Measurements from ENCODE around the gene PSEN2.
"Not testable (repeated sequence)": the region's sequence is repeated elsewhere in the genome, so short reads cannot be mapped to it uniquely, and the experiment has no call there.

The PSEN2 gene

DNA sequence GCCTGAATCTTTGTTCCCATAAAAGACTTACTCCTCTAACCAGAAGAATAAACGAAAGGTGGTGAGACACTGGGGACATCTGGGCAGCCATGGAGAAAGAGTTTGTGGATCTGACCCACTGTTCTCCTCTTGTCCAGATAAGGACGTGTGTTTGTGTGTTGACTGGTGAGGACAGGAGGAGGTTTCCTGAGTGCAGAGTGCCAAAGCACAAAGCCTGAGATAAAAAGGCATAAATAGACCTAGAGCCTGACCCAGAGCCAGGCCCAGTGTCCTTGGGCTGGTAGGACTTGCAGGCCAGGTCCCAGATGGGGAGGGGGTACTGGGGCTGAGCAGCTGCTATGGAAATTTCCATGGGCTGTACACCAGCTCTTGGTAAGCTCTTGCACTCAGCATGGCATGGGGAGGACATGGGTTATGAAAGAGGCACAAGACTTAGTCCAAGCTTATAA lies 50.1 kb downstream of the PSEN2 start:
- no peak for DNase-seq

DNA sequence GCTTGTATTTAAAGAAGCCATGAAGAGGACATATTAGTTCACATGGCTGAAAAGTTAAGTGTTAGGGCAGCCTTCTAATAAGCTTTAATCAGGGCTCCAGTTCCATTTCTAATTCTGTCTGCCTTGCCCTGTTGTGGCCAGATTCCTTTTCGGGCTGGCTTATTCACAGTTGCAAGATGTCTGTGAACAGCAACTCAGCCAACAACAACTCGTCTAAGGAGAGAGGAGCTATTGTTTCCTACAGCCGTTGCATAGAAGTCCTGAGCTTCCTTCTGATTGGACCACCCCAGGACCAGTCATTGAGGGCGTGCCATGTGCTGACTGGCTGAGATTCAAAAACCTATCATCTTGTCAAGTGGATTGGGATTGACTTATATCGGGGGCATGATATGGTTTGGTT lies 51.1 kb downstream of the PSEN2 start:
- DNase-seq: no peak

DNA sequence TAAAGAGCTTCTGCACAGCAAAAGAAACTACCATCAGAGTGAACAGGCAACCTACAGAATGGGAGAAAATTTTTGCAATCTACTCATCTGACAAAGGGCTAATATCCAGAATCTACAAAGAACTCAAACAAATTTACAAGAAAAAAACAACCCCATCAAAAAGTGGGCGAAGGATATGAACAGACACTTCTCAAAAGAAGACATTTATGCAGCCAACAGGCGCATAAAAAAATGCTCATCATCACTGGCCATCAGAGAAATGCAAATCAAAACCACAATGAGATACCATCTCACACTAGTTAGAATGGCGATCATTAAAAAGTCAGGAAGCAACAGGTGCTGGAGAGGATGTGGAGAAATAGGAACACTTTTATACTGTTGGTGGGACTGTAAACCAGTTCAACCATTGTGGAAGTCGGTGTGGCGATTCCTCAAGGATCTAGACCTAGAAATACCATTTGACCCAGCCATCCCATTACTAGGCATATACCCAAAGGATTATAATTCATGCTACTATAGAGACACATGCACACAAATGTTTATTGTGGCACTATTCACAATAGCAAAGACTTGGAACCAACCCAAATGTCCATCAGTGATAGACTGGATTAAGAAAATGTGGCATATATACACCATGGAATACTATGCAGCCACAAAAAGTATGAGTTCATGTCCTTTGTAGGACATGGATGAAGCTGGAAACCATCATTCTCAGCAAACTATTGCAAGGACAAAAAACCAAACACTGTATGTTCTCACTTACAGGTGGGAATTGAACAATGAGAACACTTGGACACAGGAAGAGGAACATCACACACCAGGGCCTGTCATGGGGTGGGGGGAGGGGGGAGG lies 59.1 kb downstream of the PSEN2 start:
- not testable (repeated sequence) for DNase-seq

DNA sequence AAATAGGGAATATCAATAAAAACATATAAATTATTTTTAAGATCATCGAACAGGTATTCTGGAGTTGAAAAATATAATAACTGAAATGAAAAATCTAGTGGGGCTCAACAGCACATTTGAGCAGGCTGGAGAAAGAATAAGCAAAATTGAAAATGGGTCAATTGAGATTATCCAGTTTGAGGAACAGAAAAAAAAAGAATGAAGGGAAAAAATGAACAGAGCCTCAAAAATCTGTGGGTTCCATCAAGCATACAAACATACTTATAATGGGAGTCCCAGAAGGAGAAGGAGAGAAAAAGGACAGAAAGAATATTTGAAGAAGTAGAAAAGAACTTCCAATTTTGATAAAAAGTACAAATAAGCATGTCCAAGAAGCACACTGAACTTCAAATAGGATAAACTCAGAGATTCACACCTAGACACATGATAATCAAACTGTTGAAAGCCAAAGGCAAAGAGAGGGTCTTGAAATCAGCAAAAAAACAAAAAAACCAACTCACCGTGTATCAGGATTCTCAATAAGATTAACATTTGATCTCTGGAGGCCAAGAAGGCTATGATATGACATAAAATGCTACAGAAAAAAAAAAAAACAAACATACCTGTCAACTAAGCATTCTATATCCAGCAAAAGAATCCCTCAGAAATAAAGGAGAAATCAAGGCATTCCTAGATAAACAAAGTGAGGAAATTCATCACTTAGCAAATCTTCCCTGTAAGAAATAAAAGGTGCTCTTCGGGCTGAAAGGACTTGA lies 64.2 kb downstream of the PSEN2 start:
- DNase-seq: no peak

DNA sequence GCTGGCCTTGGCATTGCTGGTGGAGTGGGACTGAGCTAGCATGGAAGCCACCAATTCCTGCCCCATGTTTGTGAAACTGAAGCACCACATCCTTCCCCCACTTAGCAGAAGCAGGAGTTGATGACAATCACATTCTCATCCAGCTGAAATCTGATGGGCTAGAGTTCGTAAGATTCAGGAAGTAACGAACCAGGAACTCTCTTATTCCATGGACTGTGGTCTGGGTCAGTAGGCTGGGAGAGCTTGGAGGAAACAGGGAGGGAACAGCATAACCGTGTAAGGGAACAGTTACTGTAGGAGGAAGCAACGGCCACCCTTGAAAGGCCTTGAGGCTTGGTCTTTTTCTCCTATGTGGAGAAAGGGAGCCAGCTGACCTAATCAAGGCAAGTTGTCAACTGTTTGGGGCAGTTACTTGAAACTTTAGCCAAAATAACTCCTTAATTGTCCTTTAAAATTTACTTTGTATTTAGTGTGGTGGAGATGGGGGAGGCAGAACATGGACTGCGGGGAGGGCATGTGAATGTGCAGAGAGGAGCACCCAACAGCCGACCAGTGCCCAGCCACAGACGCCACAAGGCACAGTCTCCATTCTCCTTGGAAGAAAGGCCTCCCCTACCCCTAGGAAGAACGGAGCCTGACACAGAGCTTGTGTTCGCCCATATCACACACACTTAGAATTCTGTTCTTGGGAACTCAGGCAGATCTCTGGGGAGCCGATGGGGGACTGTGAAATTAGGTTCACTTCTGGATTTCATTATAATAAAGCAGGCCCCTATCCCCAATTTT lies 67.7 kb downstream of the PSEN2 start:
- DNase-seq: peak in 2 of 3 experiments; percentile 16 to 40

DNA sequence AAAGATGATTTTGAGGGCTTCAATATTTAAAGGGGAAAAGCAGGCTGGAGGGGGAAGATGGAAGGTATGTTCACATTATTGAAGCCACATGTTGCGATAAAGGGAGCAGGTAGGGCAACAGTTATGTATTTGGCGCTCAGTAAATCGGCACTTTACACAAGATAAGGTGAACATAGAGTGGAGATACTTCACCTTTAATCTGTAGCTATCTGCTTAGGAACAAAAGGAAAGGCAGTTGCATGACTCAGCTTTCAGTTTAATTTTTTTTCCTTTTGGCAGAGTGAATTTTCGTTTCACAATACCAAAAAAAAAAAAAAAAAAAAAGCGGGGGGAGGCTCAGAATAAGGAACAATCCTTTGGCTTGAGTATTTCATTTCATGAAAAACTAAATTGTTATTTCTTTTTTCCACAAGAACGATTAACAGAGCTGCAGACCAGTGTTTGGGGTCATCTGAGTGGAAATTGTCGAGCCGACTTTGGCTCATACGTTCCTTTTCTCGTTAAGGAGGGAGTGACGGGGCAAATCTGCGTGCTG lies 68.6 kb downstream of the PSEN2 start:
- DNase-seq: peak in 2 of 3 experiments; percentile 42 to 75

DNA sequence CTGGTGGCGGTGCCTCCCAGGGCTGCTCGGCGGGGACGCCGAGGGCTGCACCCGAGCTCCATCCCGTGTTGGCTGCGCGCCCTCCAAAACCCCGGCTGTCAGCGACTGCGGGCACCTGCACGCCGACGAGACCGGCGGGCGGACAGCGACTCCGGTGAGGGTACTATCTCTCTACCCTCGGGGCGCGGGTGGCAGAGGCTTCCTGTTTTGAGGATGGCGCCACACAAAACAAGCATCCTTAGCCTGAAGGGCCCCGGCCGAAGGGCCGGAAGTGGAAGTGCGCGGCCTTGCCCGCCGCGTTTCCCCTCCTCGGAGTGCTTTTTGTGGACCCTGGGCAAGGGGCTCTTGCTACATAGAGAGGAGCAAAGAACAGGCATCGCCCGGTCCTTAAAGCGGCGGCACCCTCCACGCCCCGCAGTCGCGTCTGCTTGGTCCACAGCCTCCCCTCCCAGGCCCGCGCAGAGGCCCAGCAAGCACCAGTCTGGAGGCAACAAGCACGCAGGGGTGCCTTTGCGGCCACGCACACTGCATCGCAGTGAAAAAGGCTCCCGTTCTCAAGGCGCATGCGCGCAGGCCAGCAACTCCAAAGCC lies 69.1 kb downstream of the PSEN2 start:
- peak; percentile 64 to 97 (median 97) for DNase-seq

DNA sequence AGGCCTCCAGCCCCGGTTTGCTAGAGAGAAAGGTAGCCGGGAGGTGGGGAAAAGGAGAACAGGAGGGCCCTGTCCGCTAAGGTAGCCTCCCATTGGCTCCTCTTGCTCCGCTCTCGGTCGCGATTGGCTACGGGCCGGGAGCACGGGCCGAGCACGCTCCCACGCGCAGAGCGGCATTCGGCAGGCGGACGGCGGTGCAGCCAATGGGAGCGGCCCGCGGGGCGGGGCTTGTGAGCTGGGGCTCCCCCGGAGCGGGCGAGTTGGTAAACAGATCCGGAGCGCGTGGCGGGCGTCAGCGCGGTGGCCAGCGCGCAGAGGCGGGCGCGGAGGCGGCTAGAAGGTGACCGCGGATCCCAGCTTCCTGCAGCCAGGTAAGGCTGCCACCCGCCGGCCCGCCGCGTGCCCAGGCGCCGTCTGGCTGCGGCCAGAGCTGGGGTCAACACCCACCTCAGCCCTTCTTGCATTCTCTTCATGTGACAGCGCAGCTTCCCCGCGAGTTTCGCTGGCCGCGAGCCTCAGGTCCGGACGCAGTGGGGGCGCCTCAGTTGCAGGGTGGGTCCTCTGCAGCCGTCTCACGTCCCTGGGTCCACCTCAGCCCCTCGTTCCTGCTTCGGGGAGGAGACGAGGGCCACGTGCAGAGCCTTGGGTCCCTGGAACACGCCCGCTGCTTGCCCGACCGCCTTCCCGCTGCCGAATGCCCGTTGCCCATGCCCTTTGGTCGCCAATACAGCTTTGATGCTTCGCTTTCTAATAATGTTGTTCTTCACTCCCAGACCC lies 69.8 kb downstream of the PSEN2 start, which contains the start of gene COQ8A:
Gene COQ8A (plus strand): TSS at position 266 of the 777 bp plus-strand sequence. CDS start 21,092 bp downstream, outside the sequence.
- peak; percentile 96 to 100 (median 100) for DNase-seq

DNA sequence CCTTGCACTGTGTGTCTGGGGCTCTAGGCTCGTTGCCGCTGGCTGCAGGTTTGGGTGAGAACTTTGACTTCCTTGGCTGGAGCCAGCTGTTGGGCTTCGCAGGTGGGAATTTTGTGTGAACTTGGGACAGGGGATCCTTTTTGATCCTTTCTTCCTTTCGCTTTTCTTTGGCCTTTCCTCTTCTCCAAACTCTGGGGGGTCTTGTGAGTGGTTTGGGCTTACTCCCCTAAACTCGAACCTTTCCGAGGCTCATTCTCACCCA lies 70.3 kb downstream of the PSEN2 start:
- no peak for DNase-seq

DNA sequence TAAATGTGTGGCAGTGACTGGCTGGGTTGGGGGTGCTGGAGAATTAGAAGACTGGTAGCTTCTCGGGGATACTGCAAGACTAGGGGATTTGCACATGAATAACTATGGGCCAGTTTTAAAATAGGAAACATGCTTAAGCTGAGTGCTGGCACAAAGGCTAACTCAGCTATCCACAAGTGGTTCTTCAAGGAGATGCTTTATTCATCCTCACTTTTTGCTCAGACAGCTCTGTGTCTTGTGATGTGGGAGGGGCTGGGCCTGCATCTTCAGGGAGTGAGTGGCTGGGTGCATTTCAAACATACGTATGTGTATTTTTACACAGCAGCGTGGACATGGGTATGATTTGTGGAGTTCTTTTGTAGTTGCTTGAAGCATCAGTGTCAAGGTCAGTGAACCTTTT lies 72.0 kb downstream of the PSEN2 start:
- DNase-seq: no peak

DNA sequence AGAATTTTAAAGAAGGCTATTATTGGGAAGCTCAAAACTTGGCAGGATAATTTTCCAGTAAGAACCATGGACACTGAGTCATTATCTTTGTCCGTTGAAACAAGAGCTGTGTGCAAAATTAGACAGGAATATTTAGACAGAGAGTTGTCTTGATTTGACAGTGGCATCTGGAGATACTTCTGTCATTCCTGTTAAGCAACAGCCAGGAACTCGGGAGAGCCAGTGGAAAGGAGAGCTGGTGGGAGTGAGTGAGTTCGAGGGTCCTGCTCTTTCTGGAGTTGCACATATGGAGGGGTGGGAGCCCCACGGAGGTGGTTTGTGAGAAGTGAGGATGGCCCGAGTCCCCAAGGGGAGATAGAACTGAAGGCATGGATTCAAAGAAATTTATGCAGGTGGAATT lies 72.7 kb downstream of the PSEN2 start:
- DNase-seq: no peak

DNA sequence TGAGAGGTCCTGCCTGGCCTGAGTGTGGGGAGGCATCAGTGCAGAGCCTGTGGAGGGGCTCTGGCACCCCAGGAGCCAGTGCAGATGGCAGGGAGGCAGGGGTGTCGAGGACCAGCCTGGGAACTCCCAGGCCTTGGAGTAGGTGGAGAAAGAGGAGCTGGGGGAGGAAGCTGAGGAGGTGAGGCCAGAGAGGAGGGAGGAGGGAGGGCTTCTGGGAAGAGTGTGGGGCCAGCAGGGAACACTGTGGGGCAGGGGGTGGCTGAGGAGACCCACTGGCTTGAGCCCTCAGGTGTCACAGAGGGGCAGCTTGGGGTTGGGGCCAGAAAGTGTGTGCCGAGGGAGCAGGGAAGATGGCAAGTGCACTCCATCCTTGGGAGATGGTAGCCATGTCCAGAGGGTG lies 73.5 kb downstream of the PSEN2 start:
- DNase-seq: no peak

DNA sequence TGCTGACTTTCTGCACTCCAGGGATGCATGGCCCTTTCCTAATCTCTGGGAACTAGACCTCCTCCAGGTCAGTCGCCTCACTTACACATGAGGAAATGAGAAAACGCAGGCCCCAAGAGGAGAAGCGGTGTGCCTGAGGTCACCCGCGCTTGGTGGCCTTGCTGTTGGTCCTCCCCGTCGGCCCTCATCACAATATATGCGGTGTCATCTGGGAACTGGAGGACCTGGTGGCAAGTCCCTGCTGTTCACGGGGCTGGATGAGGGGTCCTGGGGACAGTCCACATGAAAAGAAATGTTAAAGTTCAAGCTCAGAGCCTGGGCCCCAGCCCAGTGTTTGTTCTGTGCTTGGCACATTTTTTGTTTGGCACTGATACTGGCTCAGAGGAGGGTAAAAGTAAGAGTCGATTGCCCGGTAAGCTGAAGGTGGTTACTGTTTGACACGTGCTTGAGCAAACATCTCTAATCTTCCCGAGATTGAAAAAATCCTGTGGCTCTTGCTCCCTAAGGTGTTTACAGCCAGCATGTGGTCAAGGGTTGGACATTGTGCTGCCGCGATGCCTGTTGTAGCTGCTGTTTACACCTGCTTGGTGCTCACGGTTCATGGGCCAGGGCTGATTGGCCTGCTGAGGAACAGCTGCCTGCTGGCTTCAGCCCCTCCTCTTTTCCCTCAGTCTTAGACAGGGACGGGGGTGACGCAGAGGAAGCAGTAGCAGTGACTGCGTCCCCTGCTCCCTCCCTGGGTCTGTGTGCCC lies 74.9 kb downstream of the PSEN2 start:
- peak; percentile 21 to 92 (median 78) for DNase-seq

All from NCI-H1417 (cell line).